Right renal cortex interstitium (tissue), 3 donors: Measurements from ENCODE around the gene PCDHA9. TPM values are rescaled to one million over a fixed set of nuclear protein-coding genes. Genes with fewer than 3 reads are reported as not detected.
"Not testable (repeated sequence)": the region's sequence is repeated elsewhere in the genome, so short reads cannot be mapped to it uniquely, and the experiment has no call there.

Experiments used
- DNase-seq, 3 donors: peaks; one replicate each; pipeline ENCODE4 v3.0.0-alpha.2; 2013; ENCODE audit warnings: low read depth in 3 of 3, low spot score in 2 of 3
- polyA plus RNA-seq, 3 donors: library from polyadenylated mRNA; unstranded; fragments of 120-200 nt; gene quantifications; one replicate each; pipeline ENCODE4 v1.2.1, GENCODE V29; 2013; ENCODE audit not compliant: insufficient read length in 3 of 3

The PCDHA9 gene
- polyA plus RNA-seq, 3 donors: 0.03 TPM; not detected in 2

- DNase-seq: no peak
These were observed 14.2 kb upstream of the PCDHA9 start, which contains the start of gene PCDHA7 for GRCh38 chr5:140833993-140834392. PCDHA7 (plus strand) TSS chr5:140834269; CDS start chr5:140834384, 115 bp downstream.

- not testable (repeated sequence) for DNase-seq
These were observed 13.7 kb upstream of the PCDHA9 start for GRCh38 chr5:140834439-140835008.

- DNase-seq: no peak
These were observed 12.3 kb upstream of the PCDHA9 start for GRCh38 chr5:140835622-140836510.

GRCh38 chr5:140840978-140841962 lies 6.9 kb upstream of the PCDHA9 start, which contains the start of gene PCDHA8:
PCDHA8 (plus strand) TSS chr5:140841187; CDS start chr5:140841322, 135 bp downstream.
- no peak for DNase-seq

GRCh38 chr5:140842798-140843733 lies 5.1 kb upstream of the PCDHA9 start:
- DNase-seq: no peak

GRCh38 chr5:140849831-140850634 lies 1.9 kb downstream of the PCDHA9 start:
- not testable (repeated sequence) for DNase-seq

GRCh38 chr5:140855772-140856674 lies 7.8 kb downstream of the PCDHA9 start, which contains the start of gene PCDHA10:
PCDHA10 (plus strand) TSS chr5:140855897; CDS start chr5:140856049, 152 bp downstream.
- DNase-seq: no peak

GRCh38 chr5:140857177-140857986 lies 9.2 kb downstream of the PCDHA9 start:
- DNase-seq: no peak

GRCh38 chr5:140857987-140858240 lies 9.7 kb downstream of the PCDHA9 start:
- DNase-seq: no peak

- no peak for DNase-seq
These were observed 14.5 kb downstream of the PCDHA9 start for GRCh38 chr5:140862441-140863295.

- no peak for DNase-seq
These were observed 20.8 kb downstream of the PCDHA9 start, which contains the start of gene PCDHA11 for GRCh38 chr5:140868721-140869554. PCDHA11 (plus strand) TSS chr5:140868957; CDS start chr5:140869104, 147 bp downstream.

- no peak for DNase-seq
These were observed 21.3 kb downstream of the PCDHA9 start for GRCh38 chr5:140869555-140869886.

GRCh38 chr5:140870221-140871201 lies 22.3 kb downstream of the PCDHA9 start:
- DNase-seq: no peak
